H1 (cell line): Measurements from ENCODE around the gene UGT1A8. TPM values are rescaled to one million over a fixed set of nuclear protein-coding genes. Genes with fewer than 3 reads are reported as not detected.

Experiments used
- CTCF ChIA-PET: fragments of 300-600 bp; sonication (Branson Sonifier 250); formaldehyde crosslinking; loops from one replicate; lab custom pipeline; 2021; ENCODE audit not compliant: partially characterized antibody; lab: Charles Lee
- POLR2A ChIA-PET: fragments of 300-600 bp; sonication (Branson Sonifier 250); formaldehyde crosslinking; loops from one replicate; lab custom pipeline; 2021; ENCODE audit warnings: inconsistent platforms; ENCODE audit not compliant: partially characterized antibody; lab: Charles Lee
- DNase-seq, 2 experiments: peaks; one replicate each; pipeline versions ENCODE4 v3.0.0 to v3.0.0-alpha.2; 2010 to 2022; ENCODE audit warnings: low spot score in 2 of 2, low read depth in 1 of 2, mixed read lengths in 1 of 2
- FAIRE-seq: peaks from 2 replicates; lab custom pipeline; 2011; peaks lifted over from hg19 to GRCh38; lab: Jason Lieb, UNC
- H2AFZ ChIP-seq: 2 replicates; pipeline ENCODE4 v1.8.1; 2012; ENCODE audit warnings: low read length, inconsistent platforms
- H2AK5ac ChIP-seq: 2 replicates; pipeline ENCODE4 v1.6.1; 2013; ENCODE audit warnings: low read depth, low read length
- H2BK120ac ChIP-seq: replicated peaks from 2 replicates; pipeline ENCODE3; 2013; ENCODE audit warnings: low read depth, low read length, inconsistent platforms
- H2BK12ac ChIP-seq: 2 replicates; pipeline ENCODE4 v1.6.1; 2013; ENCODE audit warnings: low read depth, low read length
- H2BK15ac ChIP-seq: 2 replicates; pipeline ENCODE4 v1.6.1; 2013; ENCODE audit warnings: low read length
- H2BK20ac ChIP-seq: 2 replicates; pipeline ENCODE4 v1.6.1; 2013; ENCODE audit warnings: low read length
- H2BK5ac ChIP-seq: 2 replicates; pipeline ENCODE4 v1.6.1; 2013; ENCODE audit warnings: low read depth, low read length
- H3K14ac ChIP-seq: 2 replicates; pipeline ENCODE4 v1.6.1; 2013; ENCODE audit warnings: inconsistent platforms; ENCODE audit not compliant: insufficient read length
- H3K18ac ChIP-seq: 2 replicates; pipeline ENCODE4 v1.6.1; 2013; ENCODE audit warnings: low read length; ENCODE audit errors: extremely low read depth
- H3K23ac ChIP-seq: 2 replicates; pipeline ENCODE4 v1.6.1; 2013; ENCODE audit warnings: inconsistent platforms; ENCODE audit not compliant: insufficient read length
- H3K23me2 ChIP-seq: 2 replicates; pipeline ENCODE4 v1.6.1; 2013; ENCODE audit warnings: low read depth, low read length
- H3K27ac ChIP-seq: 2 replicates; pipeline ENCODE4 v1.6.1; 2011; ENCODE audit warnings: low read depth, low read length, inconsistent platforms
- H3K27me3 ChIP-seq, 4 experiments: replicated peaks in 1 of 4; 1 replicate in 1 of 4; 2 replicates in 3 of 4; pipeline versions ENCODE4 v1.6.1 to v1.8.1; 2011 to 2013; ENCODE audit warnings: low read length in 3 of 4, mild to moderate bottlenecking in 3 of 4, inconsistent platforms in 2 of 4, mixed read lengths in 2 of 4, moderate library complexity in 1 of 4; ENCODE audit not compliant: control insufficient read depth in 3 of 4, insufficient read depth in 3 of 4; ENCODE audit errors: extremely low read depth in 1 of 4
- H3K36me3 ChIP-seq, 4 experiments: 2 replicates each; pipeline versions ENCODE4 v1.6.1 to v1.8.1; 2011 to 2013; ENCODE audit warnings: mild to moderate bottlenecking in 4 of 4, low read length in 3 of 4, moderate library complexity in 2 of 4, control low read depth in 1 of 4, inconsistent platforms in 1 of 4; ENCODE audit not compliant: insufficient read depth in 4 of 4, control insufficient read depth in 2 of 4
- H3K4ac ChIP-seq: replicated peaks from 2 replicates; pipeline ENCODE3; 2013; ENCODE audit warnings: low read length, low read depth, mixed read lengths, inconsistent platforms; ENCODE audit not compliant: insufficient read length
- H3K4me1 ChIP-seq, 4 experiments: replicated peaks in 1 of 4; 1 replicate in 1 of 4; 2 replicates in 3 of 4; pipeline versions ENCODE4 v1.6.1 to v1.8.1; 2011 to 2013; ENCODE audit warnings: low read length in 3 of 4, inconsistent platforms in 2 of 4, mixed read lengths in 1 of 4; ENCODE audit not compliant: insufficient read depth in 4 of 4, control insufficient read depth in 3 of 4
- H3K4me2 ChIP-seq, 2 experiments: 2 replicates each; pipeline versions ENCODE4 v1.6.1 to v1.8.1; 2011 to 2013; ENCODE audit warnings: low read depth in 2 of 2, low read length in 2 of 2, control low read depth in 1 of 2, inconsistent platforms in 1 of 2, mild to moderate bottlenecking in 1 of 2; ENCODE audit not compliant: insufficient read depth in 1 of 2
- H3K4me3 ChIP-seq, 4 experiments: fragments of 200-600, 300-600 bp in 1 of 4; sonication (generic), shearing (Covaris generic), sonication (Bioruptor Twin) in 1 of 4; 2 replicates each; pipeline versions ENCODE4 v1.5.1 to v1.8.1; 2011 to 2016; ENCODE audit warnings: low read length in 4 of 4, low read depth in 3 of 4, control low read depth in 2 of 4, inconsistent platforms in 2 of 4, mild to moderate bottlenecking in 2 of 4, mixed read lengths in 1 of 4, moderate library complexity in 1 of 4; ENCODE audit not compliant: insufficient read depth in 2 of 4; ENCODE audit errors: extremely low read depth in 1 of 4
- H3K56ac ChIP-seq: replicated peaks from 2 replicates; pipeline ENCODE3; 2013; ENCODE audit warnings: low read depth, mild to moderate bottlenecking, mixed read lengths, low read length, inconsistent platforms; ENCODE audit not compliant: insufficient read length
- H3K79me1 ChIP-seq: 2 replicates; pipeline ENCODE4 v1.6.1; 2013; ENCODE audit warnings: low read depth, low read length, control low read depth
- H3K79me2 ChIP-seq, 2 experiments: 2 replicates each; pipeline versions ENCODE4 v1.6.1 to v1.8.1; 2012 to 2013; ENCODE audit warnings: low read length in 2 of 2, mild to moderate bottlenecking in 2 of 2, inconsistent platforms in 1 of 2; ENCODE audit not compliant: insufficient read depth in 2 of 2, control insufficient read depth in 1 of 2
- H3K9ac ChIP-seq, 4 experiments: replicated peaks in 1 of 4; 1 replicate in 1 of 4; 2 replicates in 3 of 4; pipeline versions ENCODE4 v1.6.1 to v1.8.1; 2011 to 2013; ENCODE audit warnings: low read depth in 3 of 4, low read length in 3 of 4, control low read depth in 2 of 4, mild to moderate bottlenecking in 2 of 4, moderate library complexity in 2 of 4, inconsistent platforms in 1 of 4; ENCODE audit errors: extremely low read depth in 1 of 4
- H3K9me3 ChIP-seq, 2 experiments: 2 replicates each; pipeline versions ENCODE4 v1.6.1 to v1.8.1; 2012 to 2013; ENCODE audit warnings: mild to moderate bottlenecking in 2 of 2, moderate library complexity in 2 of 2, control low read depth in 1 of 2, inconsistent platforms in 1 of 2, low read depth in 1 of 2, low read length in 1 of 2, mixed read lengths in 1 of 2; ENCODE audit not compliant: insufficient read depth in 2 of 2
- H4K20me1 ChIP-seq, 2 experiments: replicated peaks in 1 of 2; 2 replicates each; pipeline versions ENCODE3 to v1.8.1; 2011 to 2013; ENCODE audit warnings: inconsistent platforms in 2 of 2, low read length in 2 of 2, mild to moderate bottlenecking in 1 of 2; ENCODE audit not compliant: insufficient read depth in 2 of 2, control insufficient read depth in 1 of 2
- H4K5ac ChIP-seq: 2 replicates; pipeline ENCODE4 v1.6.1; 2013; ENCODE audit warnings: low read length, low read depth, mixed read lengths, inconsistent platforms; ENCODE audit not compliant: insufficient read length
- H4K8ac ChIP-seq: 2 replicates; pipeline ENCODE4 v1.8.0; 2013; ENCODE audit warnings: mild to moderate bottlenecking, moderate library complexity, low read length, inconsistent platforms; ENCODE audit not compliant: insufficient read depth; ENCODE audit errors: extremely low read depth
- H4K91ac ChIP-seq: replicated peaks from 2 replicates; pipeline ENCODE3; 2013; ENCODE audit warnings: low read length, mixed read lengths, inconsistent platforms; ENCODE audit not compliant: insufficient read length
- CEBPB ChIP-seq: IDR thresholded peaks from 2 replicates; pipeline ENCODE4 v1.6.1; 2012; ENCODE audit warnings: low read depth, low read length
- CHD1 ChIP-seq: IDR thresholded peaks from 2 replicates; pipeline ENCODE4 v1.6.1; 2012; ENCODE audit warnings: low read depth, low read length, improper control_type of control experiment
- WGBS, 2 experiments: shearing (Covaris generic) in 1 of 2; methylation state at CpG; one replicate each; pipeline versions ENCODE4 v1.1.6 to v1.1.7; 2013 to 2015; ENCODE audit warnings: low lambda C conversion rate in 2 of 2, mixed read lengths in 2 of 2, inconsistent platforms in 1 of 2, low coverage in 1 of 2, missing lambda C conversion rate in 1 of 2; ENCODE audit not compliant: insufficient replicate concordance in 2 of 2, insufficient coverage in 1 of 2, insufficient read length in 1 of 2; ENCODE audit errors: extremely low coverage in 1 of 2, missing lambda C conversion rate in 1 of 2; 5-methylcytosine and 5-hydroxymethylcytosine counted together
- polyA plus RNA-seq, 7 experiments: library from polyadenylated mRNA; depleted of rRNA in 3 of 7; stranded (reverse) in 5 of 7; unstranded in 2 of 7; fragments of >200 nt in 5 of 7; fragments of 200-250 nt in 2 of 7; gene quantifications; 1 replicate in 5 of 7; 2 replicates in 1 of 7; 4 replicates in 1 of 7; pipeline versions ENCODE4 v1.2.1 to v1.2.3, GENCODE V29; 2011 to 2013; ENCODE audit warnings: missing spikeins in 2 of 7, mixed read lengths in 2 of 7
- total RNA-seq: library from RNA; stranded (reverse); fragmentation: NEBNext Ultra II Directional; extraction: Animal tissue kit (Norgen Biotek cat#: 25700); gene quantifications from 2 replicates; pipeline ENCODE4 v1.2.1, GENCODE V29; 2021

The UGT1A8 gene
- total and polyA plus RNA-seq, 2 of the 8 experiments (the other 6 are each of a cell fraction or from before 2014, with no cell fraction given), result not detected

DNA sequence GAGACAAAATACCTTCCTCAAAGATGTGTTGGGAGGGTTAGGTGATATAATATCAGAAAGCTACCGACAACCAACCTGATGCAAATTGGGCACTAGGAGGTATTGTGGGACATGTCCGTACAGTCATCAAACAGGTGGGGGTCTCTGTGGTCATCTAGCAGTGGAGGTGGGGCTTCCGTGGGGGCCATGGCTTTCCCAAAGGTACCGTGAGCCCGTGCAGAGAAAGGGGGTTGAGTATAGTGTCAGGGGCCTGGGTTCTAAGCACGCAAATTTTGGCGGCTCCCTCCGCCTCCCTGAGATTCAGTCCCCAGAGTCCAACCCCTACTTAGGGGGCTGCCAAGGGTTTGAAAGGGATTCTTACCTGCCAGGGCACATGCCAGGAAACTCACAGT lies 204.3 kb downstream of the UGT1A8 start:
- H3K4me3 ChIP-seq, result no peak overlapping the region
- no peak overlapping the region for H4K91ac ChIP-seq
- H3K27ac ChIP-seq, result no peak overlapping the region
- ChIA-PET POLR2A (no interaction called here), CTCF (interaction anchor here (2.0 kb wide), 1 partner anchor 373 kb away, joined by 6 read pairs; no protein-coding TSS in a partner anchor)
- H3K27me3 ChIP-seq, result no peaks in the 10 kb centered on the region
- no peak overlapping the region for H3K9ac ChIP-seq
- no peak overlapping the region for H2BK120ac ChIP-seq
- no peaks in the 10 kb centered on the region for H3K79me2 ChIP-seq
- no peaks in the 10 kb centered on the region for H3K9me3 ChIP-seq
- H4K20me1 ChIP-seq, result no peaks in the 10 kb centered on the region
- H3K79me1 ChIP-seq, result no peaks in the 10 kb centered on the region
- no peak overlapping the region for H3K23ac ChIP-seq
- no peak overlapping the region for H3K14ac ChIP-seq
- H2AFZ ChIP-seq, result no peak overlapping the region
- 95% methylated on average over 8 of the region's 8 CpGs; no CpG with 5 or more reads in 1 of the 2 experiments for WGBS, 2 experiments
- no peak overlapping the region for H2BK15ac ChIP-seq
- FAIRE-seq (no peak), DNase-seq (no peak)
- H3K18ac ChIP-seq, result no peak overlapping the region
- no peak overlapping the region for H4K8ac ChIP-seq
- no peak overlapping the region for H3K4ac ChIP-seq
- no peak overlapping the region for H3K56ac ChIP-seq
- no peaks in the 10 kb centered on the region for H3K23me2 ChIP-seq
- no peak overlapping the region for H2BK5ac ChIP-seq
- H2BK12ac ChIP-seq, result no peak overlapping the region
- no peaks in the 10 kb centered on the region for H3K36me3 ChIP-seq
- H4K5ac ChIP-seq, result no peak overlapping the region
- H2BK20ac ChIP-seq, result no peak overlapping the region
- H2AK5ac ChIP-seq, result no peak overlapping the region
- H3K4me2 ChIP-seq, result no peak overlapping the region
- no peaks in the 10 kb centered on the region for H3K4me1 ChIP-seq
- TF ChIP-seq CHD1 (no peak), CEBPB (no peak)
